Activated CD8-positive, alpha-beta T cell treated with anti-CD3 and anti-CD28 coated beads for 36 hours (primary cell): ENCODE data around the gene KRT8. TPM values are rescaled to one million over a fixed set of nuclear protein-coding genes. Genes with fewer than 3 reads are reported as not detected.
"Not testable (repeated sequence)": the region's sequence is repeated elsewhere in the genome, so short reads cannot be mapped to it uniquely, and the experiment has no call there.

Experiments
- ATAC-seq: fragments of 200-7000 bp; cut with Tn5 transposase; one replicate; pipeline ENCODE4 v1.10.0; 2021; ENCODE audit warnings: mild to moderate bottlenecking, moderate library complexity
- CTCF ChIA-PET: fragments of 350-600 bp; sonication (Branson Sonifier 250); formaldehyde crosslinking; loops from one replicate; lab custom pipeline; 2021; ENCODE audit warnings: antibody characterized with exemption; lab: Charles Lee
- POLR2A ChIA-PET: fragments of 350-600 bp; sonication (Branson Sonifier 250); formaldehyde crosslinking; loops from one replicate; lab custom pipeline; 2021; ENCODE audit warnings: antibody characterized with exemption; lab: Charles Lee
- DNase-seq: peaks from one replicate; pipeline ENCODE4 v3.0.0-alpha.2; 2020
- H3K27ac Mint-ChIP-seq: one replicate; pipeline ENCODE4 v1.8.0; 2021; ENCODE audit warnings: mild to moderate bottlenecking, mixed read lengths
- H3K27me3 Mint-ChIP-seq: one replicate; pipeline ENCODE4 v1.8.0; 2021; ENCODE audit warnings: mixed read lengths
- H3K36me3 Mint-ChIP-seq: one replicate; pipeline ENCODE4 v1.8.0; 2021; ENCODE audit warnings: low read depth, mixed read lengths
- H3K4me1 Mint-ChIP-seq: one replicate; pipeline ENCODE4 v1.8.0; 2021; ENCODE audit warnings: low read depth, mixed read lengths
- H3K4me3 Mint-ChIP-seq: one replicate; pipeline ENCODE4 v1.8.0; 2021; ENCODE audit warnings: mild to moderate bottlenecking, moderate library complexity, mixed read lengths
- H3K9me3 Mint-ChIP-seq: one replicate; pipeline ENCODE4 v1.8.0; 2021; ENCODE audit warnings: mixed read lengths
- CTCF ChIP-seq: fragments of 200-600 bp; IDR thresholded peaks from one replicate; pipeline ENCODE4 v1.8.0; 2022; ENCODE audit warnings: antibody characterized with exemption, mild to moderate bottlenecking
- intact Hi-C: fragments of 100-400 bp; cut with micrococcal nuclease; formaldehyde crosslinking; loops from one replicate; pipeline ENCODE4 v1.10.0; 2022
- total RNA-seq, 2 experiments: library from RNA; stranded (reverse); gene quantifications; one replicate each; pipeline ENCODE4 v1.2.3, GENCODE V29; 2021

KRT8 gene
- total RNA-seq = under 1 TPM; 0.29 to 0.40 TPM

GRCh38 chr12:52904509-52905300 lies at the start of gene KRT8:
KRT8 (minus strand) TSS chr12:52905076; CDS start chr12:52904981, 95 bp downstream.
- POLR2A ChIA-PET = interaction anchor here (0.7 kb wide), 2 partner anchors 28 to 58 kb away, joined by 3 read pairs; no protein-coding TSS in a partner anchor
- H3K36me3 Mint-ChIP-seq, ATAC-seq, H3K9me3 Mint-ChIP-seq, H3K4me1 Mint-ChIP-seq, DNase-seq, H3K27me3 Mint-ChIP-seq, intact Hi-C loops: not testable (repeated sequence)
- CTCF ChIA-PET = interaction anchor here (1.4 to 6.2 kb wide), 3 partner anchors 19 to 75 kb away, joined by 5 to 41 read pairs (median 15); no protein-coding TSS in a partner anchor
- Mint-ChIP-seq H3K27ac (peak within 1 kb of the TSS; percentile 30), H3K4me3 (peak within 1 kb of the TSS; percentile 9)

GRCh38 chr12:52953181-52953841 lies 48.4 kb upstream of the KRT8 start:
- CTCF ChIA-PET = interaction anchor here (1.1 to 1.4 kb wide), 2 partner anchors 27 to 68 kb away, joined by 3 read pairs; no protein-coding TSS in a partner anchor
- intact Hi-C loops = no loop called here
- POLR2A ChIA-PET = no interaction called here
- no peaks in the 10 kb centered on the region for H3K27me3 Mint-ChIP-seq
- H3K4me1 Mint-ChIP-seq = no peaks in the 10 kb centered on the region
- H3K4me3 Mint-ChIP-seq = no peak overlapping the region
- no peak for DNase-seq
- H3K27ac Mint-ChIP-seq = no peak overlapping the region
- no peaks in the 10 kb centered on the region for H3K36me3 Mint-ChIP-seq
- ATAC-seq = no peak
- H3K9me3 Mint-ChIP-seq = no peaks in the 10 kb centered on the region
- no peak for TF ChIP-seq CTCF

DNA sequence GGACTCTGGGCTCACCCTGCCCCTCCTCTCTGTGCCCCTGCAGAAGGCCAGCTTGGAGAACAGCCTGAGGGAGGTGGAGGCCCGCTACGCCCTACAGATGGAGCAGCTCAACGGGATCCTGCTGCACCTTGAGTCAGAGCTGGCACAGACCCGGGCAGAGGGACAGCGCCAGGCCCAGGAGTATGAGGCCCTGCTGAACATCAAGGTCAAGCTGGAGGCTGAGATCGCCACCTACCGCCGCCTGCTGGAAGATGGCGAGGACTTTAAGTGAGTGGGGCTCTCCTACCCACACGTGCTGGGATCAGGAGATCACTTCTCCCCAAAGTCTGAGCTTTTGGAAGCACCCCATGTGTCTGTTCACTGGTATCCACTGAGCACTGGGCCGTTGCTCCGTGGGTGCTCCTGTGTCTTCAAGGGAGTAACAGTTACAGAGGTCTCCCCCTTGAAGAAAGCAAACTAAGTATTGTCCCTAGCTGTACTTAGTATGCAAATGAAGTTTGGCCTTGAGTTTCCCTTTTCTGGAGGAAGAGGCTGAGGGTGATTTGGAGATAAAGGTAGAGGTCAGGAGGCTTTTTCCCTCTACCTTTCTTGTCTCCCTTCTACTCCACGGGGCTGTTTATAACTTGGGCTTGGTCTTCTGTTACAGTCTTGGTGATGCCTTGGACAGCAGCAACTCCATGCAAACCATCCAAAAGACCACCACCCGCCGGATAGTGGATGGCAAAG lies 47.4 kb upstream of the KRT8 start:
- H3K27me3 Mint-ChIP-seq = no peaks in the 10 kb centered on the region
- H3K9me3 Mint-ChIP-seq = no peaks in the 10 kb centered on the region
- TF ChIP-seq CTCF = peak; percentile 30
- peak; percentile 36 for DNase-seq
- ATAC-seq = no peak
- ChIA-PET CTCF (interaction anchor here (1.1 to 8.6 kb wide), 4 partner anchors 28 to 78 kb away, joined by 3 to 67 read pairs (median 8); no protein-coding TSS in a partner anchor), POLR2A (interaction anchor here (0.6 kb wide), 1 partner anchor 7 kb away, joined by 3 read pairs; no protein-coding TSS in a partner anchor)
- intact Hi-C loops = no loop called here
- H3K36me3 Mint-ChIP-seq = no peaks in the 10 kb centered on the region
- no peak overlapping the region for H3K4me3 Mint-ChIP-seq
- H3K4me1 Mint-ChIP-seq = no peaks in the 10 kb centered on the region
- H3K27ac Mint-ChIP-seq = no peak overlapping the region

DNA sequence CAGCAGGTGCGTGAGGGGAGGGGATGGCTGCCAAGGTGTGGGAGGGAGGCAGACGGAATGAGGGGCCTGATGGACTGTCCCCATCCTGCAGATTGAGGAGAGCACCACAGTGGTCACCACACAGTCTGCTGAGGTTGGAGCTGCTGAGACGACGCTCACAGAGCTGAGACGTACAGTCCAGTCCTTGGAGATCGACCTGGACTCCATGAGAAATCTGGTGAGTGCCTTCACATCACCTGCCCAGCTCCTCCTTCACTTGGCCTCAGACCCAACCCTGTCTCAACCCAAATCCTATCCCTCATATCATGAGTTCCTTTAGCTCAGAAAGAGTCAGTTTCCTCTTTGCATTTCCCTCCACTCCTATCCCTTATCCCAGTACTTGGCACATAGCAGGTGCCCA lies 46.8 kb upstream of the KRT8 start:
- intact Hi-C loops = no loop called here
- Mint-ChIP-seq H3K4me3 (no peak overlapping the region), H3K9me3 (no peaks in the 10 kb centered on the region), H3K36me3 (no peaks in the 10 kb centered on the region), H3K4me1 (no peaks in the 10 kb centered on the region), H3K27me3 (peaks cover 2% of the 10 kb centered on the region), H3K27ac (no peak overlapping the region)
- POLR2A ChIA-PET = interaction anchor here (0.6 to 0.8 kb wide), 2 partner anchors 8 to 11 kb away, joined by 3 read pairs; no protein-coding TSS in a partner anchor
- CTCF ChIA-PET = interaction anchor here (0.9 to 8.6 kb wide), 5 partner anchors 13 to 78 kb away, joined by 3 to 67 read pairs (median 6); no protein-coding TSS in a partner anchor
- TF ChIP-seq CTCF = no peak
- no peak for DNase-seq
- no peak for ATAC-seq

DNA sequence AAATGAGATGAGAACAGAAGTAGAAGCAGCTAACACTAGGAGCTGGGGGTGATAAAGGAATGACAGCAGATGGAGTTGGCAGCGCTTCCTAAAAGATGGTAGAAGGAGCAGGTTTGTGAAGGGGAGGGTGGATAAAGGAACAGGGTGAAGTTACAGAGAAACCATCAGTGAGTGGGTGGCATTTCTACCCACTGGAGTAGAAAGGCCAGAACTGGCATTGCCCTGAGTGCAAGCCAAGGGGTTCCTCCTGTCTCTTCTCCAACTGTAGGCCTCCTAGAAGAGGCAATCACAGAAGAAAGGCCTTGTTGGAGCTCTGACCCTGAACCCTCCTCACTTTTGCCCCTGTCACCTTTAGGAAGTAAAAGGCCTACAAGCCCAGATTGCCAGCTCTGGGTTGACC lies 46.2 kb upstream of the KRT8 start:
- H3K36me3 Mint-ChIP-seq = no peaks in the 10 kb centered on the region
- H3K27ac Mint-ChIP-seq = no peak overlapping the region
- ATAC-seq (no peak), DNase-seq (no peak)
- POLR2A ChIA-PET = interaction anchor here (0.8 kb wide), 1 partner anchor 12 kb away, joined by 3 read pairs; no protein-coding TSS in a partner anchor
- CTCF ChIA-PET = interaction anchor here (0.9 to 8.6 kb wide), 5 partner anchors 12 to 77 kb away, joined by 3 to 67 read pairs (median 6); no protein-coding TSS in a partner anchor
- H3K9me3 Mint-ChIP-seq = no peaks in the 10 kb centered on the region
- no peak for TF ChIP-seq CTCF
- intact Hi-C loops = no loop called here
- no peak overlapping the region for H3K4me3 Mint-ChIP-seq
- peaks cover 2% of the 10 kb centered on the region for H3K27me3 Mint-ChIP-seq
- H3K4me1 Mint-ChIP-seq = no peaks in the 10 kb centered on the region
